PC-3 (cell line): ENCODE measurements around the gene PLXNA4. TPM values are rescaled to one million over a fixed set of nuclear protein-coding genes. Genes with fewer than 3 reads are reported as not detected.

Experiments used
- ATAC-seq: fragments of 200-7000 bp; cut with Tn5 transposase; 2 replicates; pipeline ENCODE4 v1.9.1; 2020; ENCODE audit warnings: mild to moderate bottlenecking, moderate library complexity
- BruUV-seq: library from RNA; stranded (reverse); fragments of 400-500 nt; replicated peaks from 2 replicates; lab custom pipeline; 2021; lab: Mats Ljungman, UMichigan
- CTCF ChIA-PET: fragments of 300-600 bp; sonication (Branson Sonifier 250); formaldehyde crosslinking; loops from one replicate; lab custom pipeline; 2022; ENCODE audit warnings: antibody characterized with exemption; lab: Charles Lee
- POLR2A ChIA-PET: fragments of 300-600 bp; sonication (Branson Sonifier 250); formaldehyde crosslinking; loops from one replicate; lab custom pipeline; 2022; ENCODE audit warnings: antibody characterized with exemption; ENCODE audit not compliant: unreplicated experiment; lab: Charles Lee
- DNase-seq: peaks from one replicate; pipeline ENCODE4 v3.0.0-alpha.2; 2015
- H2AFZ ChIP-seq: fragments of 300-600 bp; sonication (generic); 2 replicates; pipeline ENCODE4 v1.6.0; 2016; ENCODE audit warnings: antibody characterized with exemption, low read length
- H3F3A ChIP-seq: fragments of 300-600 bp; sonication (generic); one replicate; pipeline ENCODE4 v1.6.0; 2017; ENCODE audit warnings: antibody characterized with exemption, low read length, control low read depth, mild to moderate bottlenecking; ENCODE audit not compliant: unreplicated experiment
- H3K27ac ChIP-seq: fragments of 300-600 bp; sonication (generic); 2 replicates; pipeline ENCODE4 v1.5.1; 2016; ENCODE audit warnings: mild to moderate bottlenecking, low read length
- H3K27me3 ChIP-seq: fragments of 300-600 bp; sonication (generic); 2 replicates; pipeline ENCODE4 v1.6.1; 2016; ENCODE audit warnings: low read length, mixed read lengths
- H3K36me3 ChIP-seq: fragments of 300-600 bp; sonication (generic); 2 replicates; pipeline ENCODE4 v1.6.1; 2016; ENCODE audit warnings: low read depth, mixed run types, low read length, mixed read lengths
- H3K4me1 ChIP-seq: fragments of 300-600 bp; sonication (generic); 2 replicates; pipeline ENCODE4 v1.5.1; 2016; ENCODE audit warnings: low read length; ENCODE audit not compliant: insufficient read depth
- H3K4me2 ChIP-seq: fragments of 300-600 bp; sonication (generic); 2 replicates; pipeline ENCODE4 v1.6.0; 2016; ENCODE audit warnings: low read length
- H3K4me3 ChIP-seq: fragments of 300-600 bp; sonication (generic); 2 replicates; pipeline ENCODE4 v1.5.1; 2016; ENCODE audit warnings: mild to moderate bottlenecking, low read length, mixed read lengths
- H3K79me2 ChIP-seq: fragments of 300-600 bp; sonication (generic); 2 replicates; pipeline ENCODE4 v1.6.1; 2017; ENCODE audit warnings: low read length, mixed read lengths
- H3K9ac ChIP-seq: fragments of 300-600 bp; sonication (generic); 2 replicates; pipeline ENCODE4 v1.6.0; 2016; ENCODE audit warnings: mild to moderate bottlenecking, low read length
- H3K9me2 ChIP-seq: fragments of 300-600 bp; sonication (generic); replicated peaks from 2 replicates; pipeline ENCODE4 v1.6.1; 2016; ENCODE audit warnings: mixed run types, low read length, mixed read lengths
- H3K9me3 ChIP-seq: fragments of 300-600 bp; sonication (generic); 2 replicates; pipeline ENCODE4 v1.6.1; 2016; ENCODE audit warnings: low read length, mixed read lengths
- H4K20me1 ChIP-seq: fragments of 300-600 bp; sonication (generic); 2 replicates; pipeline ENCODE4 v1.6.1; 2016; ENCODE audit warnings: low read length, mixed read lengths
- EZH2 ChIP-seq: fragments of 300-600 bp; sonication (generic); IDR thresholded peaks from one replicate; pipeline ENCODE4 v1.6.1; 2017; ENCODE audit warnings: antibody characterized with exemption, mild to moderate bottlenecking, low read length; ENCODE audit not compliant: unreplicated experiment
- EZH2phosphoT487 ChIP-seq: fragments of 300-600 bp; sonication (generic); IDR thresholded peaks from 2 replicates; pipeline ENCODE4 v1.6.1; 2018; ENCODE audit warnings: mild to moderate bottlenecking, antibody characterized with exemption, low read length, borderline replicate concordance
- intact Hi-C: fragments of 100-400 bp; cut with micrococcal nuclease; formaldehyde crosslinking; loops from 2 replicates; pipeline ENCODE4 v1.9.0; 2023
- total RNA-seq: library from RNA; depleted of rRNA; stranded (reverse); fragments of >200 nt; gene quantifications from 2 replicates; pipeline ENCODE4 v1.2.3, GENCODE V29; 2014
- TF ChIP-seq, protein P1 (sequence below): fragments of 300-600 bp; sonication (generic); conservative IDR thresholded peaks from 2 replicates; pipeline ENCODE4 v1.5.1; 2017; ENCODE audit warnings: antibody characterized with exemption, low read depth, mild to moderate bottlenecking, low read length

PLXNA4 gene
- total RNA-seq, 1 experiment from 2014 or later = 1.2 TPM

DNA sequence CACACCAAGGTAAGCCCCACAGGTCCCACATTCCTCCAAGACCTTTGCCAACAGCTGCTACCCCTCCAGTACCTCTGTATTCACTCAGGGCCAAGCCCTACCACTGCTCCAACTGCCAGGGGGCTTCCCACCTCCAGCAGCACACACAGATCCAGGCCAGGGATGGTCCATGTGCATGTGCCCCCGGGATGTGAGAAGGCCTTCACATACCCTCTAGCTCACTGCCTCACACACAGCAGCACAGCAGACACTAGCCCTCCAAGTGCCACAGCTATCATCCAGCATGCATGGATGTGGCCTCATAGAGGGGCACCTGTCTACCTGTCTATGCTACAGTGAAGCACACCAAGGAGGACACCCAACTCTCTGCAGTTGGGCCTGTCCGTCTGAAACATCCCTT, 488.8 kb downstream of the PLXNA4 start:
- Histone ChIP-seq H3K79me2 (no peaks in the 10 kb centered on the region), H3K4me2 (no peak overlapping the region), H3K27ac (no peak overlapping the region), H3K9me2 (no peaks in the 10 kb centered on the region), H3K36me3 (no peaks in the 10 kb centered on the region), H3K9me3 (no peaks in the 10 kb centered on the region), H3K9ac (no peak overlapping the region), H2AFZ (no peak overlapping the region), H3K4me3 (no peak overlapping the region), H3K4me1 (no peaks in the 10 kb centered on the region), H3K27me3 (no peaks in the 10 kb centered on the region), H4K20me1 (no peaks in the 10 kb centered on the region), H3F3A (no peaks in the 10 kb centered on the region)
- ChIA-PET POLR2A (no interaction called here), CTCF (no interaction called here)
- no TSS peak for BruUV-seq
- ATAC-seq = no peak
- TF ChIP-seq EZH2 (no peak), EZH2phosphoT487 (no peak)
- TF ChIP-seq, protein P1, sequence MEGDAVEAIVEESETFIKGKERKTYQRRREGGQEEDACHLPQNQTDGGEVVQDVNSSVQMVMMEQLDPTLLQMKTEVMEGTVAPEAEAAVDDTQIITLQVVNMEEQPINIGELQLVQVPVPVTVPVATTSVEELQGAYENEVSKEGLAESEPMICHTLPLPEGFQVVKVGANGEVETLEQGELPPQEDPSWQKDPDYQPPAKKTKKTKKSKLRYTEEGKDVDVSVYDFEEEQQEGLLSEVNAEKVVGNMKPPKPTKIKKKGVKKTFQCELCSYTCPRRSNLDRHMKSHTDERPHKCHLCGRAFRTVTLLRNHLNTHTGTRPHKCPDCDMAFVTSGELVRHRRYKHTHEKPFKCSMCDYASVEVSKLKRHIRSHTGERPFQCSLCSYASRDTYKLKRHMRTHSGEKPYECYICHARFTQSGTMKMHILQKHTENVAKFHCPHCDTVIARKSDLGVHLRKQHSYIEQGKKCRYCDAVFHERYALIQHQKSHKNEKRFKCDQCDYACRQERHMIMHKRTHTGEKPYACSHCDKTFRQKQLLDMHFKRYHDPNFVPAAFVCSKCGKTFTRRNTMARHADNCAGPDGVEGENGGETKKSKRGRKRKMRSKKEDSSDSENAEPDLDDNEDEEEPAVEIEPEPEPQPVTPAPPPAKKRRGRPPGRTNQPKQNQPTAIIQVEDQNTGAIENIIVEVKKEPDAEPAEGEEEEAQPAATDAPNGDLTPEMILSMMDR = no peak
- no peak for DNase-seq
- intact Hi-C loops = no loop called here

DNA sequence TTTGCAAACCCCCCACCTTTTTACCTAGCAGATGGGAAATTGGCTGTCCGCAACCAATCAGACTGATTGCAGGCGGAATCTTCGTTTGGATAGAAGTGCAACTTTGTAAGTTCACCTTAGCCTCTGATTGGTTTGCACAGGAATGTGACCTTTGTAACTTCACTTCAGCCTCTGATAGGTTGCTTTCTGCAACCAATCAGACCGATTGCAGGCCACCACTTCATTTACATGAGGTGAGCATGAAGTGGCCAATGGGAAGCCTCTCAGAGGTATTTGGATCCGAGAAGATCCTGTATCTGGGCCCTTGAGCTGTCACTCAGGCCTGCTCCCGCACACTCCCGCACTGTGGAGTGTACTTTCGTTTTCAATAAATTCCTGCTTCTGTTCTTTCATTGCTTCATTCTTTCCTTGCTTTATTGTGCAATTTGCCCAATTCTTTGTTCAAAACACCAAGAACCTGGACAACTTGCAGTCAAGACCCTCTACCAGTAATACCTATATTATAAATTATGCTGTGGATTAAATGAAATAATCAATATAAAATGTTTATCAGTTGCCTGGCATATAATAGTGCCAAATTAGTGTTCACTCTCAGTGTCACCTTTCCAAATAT, 491.4 kb downstream of the PLXNA4 start:
- no peak overlapping the region for H3K9ac ChIP-seq
- H3K27me3 ChIP-seq = no peaks in the 10 kb centered on the region
- no TSS peak for BruUV-seq
- no peak for ATAC-seq
- intact Hi-C loops = no loop called here
- no peaks in the 10 kb centered on the region for H3F3A ChIP-seq
- peak; percentile 30 for DNase-seq
- TF ChIP-seq, protein P1 = no peak
- TF ChIP-seq EZH2 (no peak), EZH2phosphoT487 (no peak)
- H3K4me3 ChIP-seq = no peak overlapping the region
- no peaks in the 10 kb centered on the region for H3K9me2 ChIP-seq
- no peak overlapping the region for H2AFZ ChIP-seq
- H4K20me1 ChIP-seq = no peaks in the 10 kb centered on the region
- H3K4me1 ChIP-seq = no peaks in the 10 kb centered on the region
- no peak overlapping the region for H3K27ac ChIP-seq
- CTCF ChIA-PET = no interaction called here
- H3K4me2 ChIP-seq = no peak overlapping the region
- no peaks in the 10 kb centered on the region for H3K9me3 ChIP-seq
- POLR2A ChIA-PET = no interaction called here
- H3K36me3 ChIP-seq = no peaks in the 10 kb centered on the region
- no peaks in the 10 kb centered on the region for H3K79me2 ChIP-seq

DNA sequence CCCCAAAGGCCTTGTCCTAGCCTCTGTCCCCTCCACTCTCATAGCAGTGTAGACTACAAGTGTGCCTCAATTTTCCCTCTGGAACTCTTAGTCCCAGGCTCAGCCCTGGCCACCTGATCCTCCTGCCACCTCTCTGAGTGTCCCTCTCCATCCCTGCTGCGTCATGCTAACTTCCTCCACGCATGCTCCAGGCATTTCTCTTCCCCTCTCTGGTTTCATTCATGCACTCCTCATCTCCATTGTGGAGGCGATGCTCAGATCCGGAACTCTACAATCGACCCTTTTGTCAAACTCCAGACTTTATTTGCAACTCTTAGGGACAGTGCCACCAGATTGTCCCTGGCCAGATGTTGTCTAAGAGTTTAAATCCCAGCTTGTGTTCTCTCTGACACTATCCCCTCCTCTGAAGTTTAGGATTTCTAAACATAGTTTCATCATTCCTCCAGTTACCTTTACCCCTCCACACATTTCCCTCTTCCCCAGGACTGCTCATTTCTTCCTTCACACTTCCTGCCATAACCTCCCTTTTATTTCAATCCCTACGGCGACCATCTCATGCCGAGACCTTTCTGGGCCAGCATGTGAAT, 492.6 kb downstream of the PLXNA4 start:
- H2AFZ ChIP-seq = no peak overlapping the region
- DNase-seq = no peak
- H3K27me3 ChIP-seq = no peaks in the 10 kb centered on the region
- no TSS peak for BruUV-seq
- H3K27ac ChIP-seq = no peak overlapping the region
- CTCF ChIA-PET = no interaction called here
- H3K4me3 ChIP-seq = no peak overlapping the region
- POLR2A ChIA-PET = no interaction called here
- H3K9ac ChIP-seq = no peak overlapping the region
- intact Hi-C loops = no loop called here
- H3F3A ChIP-seq = no peaks in the 10 kb centered on the region
- no peak overlapping the region for H3K4me2 ChIP-seq
- no peaks in the 10 kb centered on the region for H3K79me2 ChIP-seq
- no peak for ATAC-seq
- TF ChIP-seq, protein P1 = no peak
- TF ChIP-seq EZH2 (no peak), EZH2phosphoT487 (no peak)
- H3K9me3 ChIP-seq = no peaks in the 10 kb centered on the region
- no peaks in the 10 kb centered on the region for H3K36me3 ChIP-seq
- H3K4me1 ChIP-seq = no peaks in the 10 kb centered on the region
- H3K9me2 ChIP-seq = no peaks in the 10 kb centered on the region
- H4K20me1 ChIP-seq = no peaks in the 10 kb centered on the region
